OCI-LY1 (cell line): ENCODE measurements around the gene DMRT1.

Experiments
- H2AFZ ChIP-seq: fragments of 200-600 bp; sonication (generic), shearing (Covaris generic); 2 replicates; pipeline ENCODE4 v1.6.0; 2014; ENCODE audit warnings: antibody characterized with exemption, mild to moderate bottlenecking, low read length
- H3F3A ChIP-seq: fragments of 200-600 bp; sonication (generic), shearing (Covaris generic); 2 replicates; pipeline ENCODE4 v1.6.0; 2014; ENCODE audit warnings: mild to moderate bottlenecking, antibody characterized with exemption, low read length, moderate library complexity; ENCODE audit not compliant: insufficient read depth
- H3K27ac ChIP-seq: fragments of 200-600 bp; sonication (generic); 2 replicates; pipeline ENCODE4 v1.5.1; 2014; ENCODE audit warnings: low read length, mixed run types, mild to moderate bottlenecking, low read depth; ENCODE audit not compliant: poor library complexity, severe bottlenecking
- H3K27me3 ChIP-seq: fragments of 200-600 bp; sonication (generic); 2 replicates; pipeline ENCODE4 v1.6.0; 2014; ENCODE audit warnings: antibody characterized with exemption, mild to moderate bottlenecking, low read length, moderate library complexity; ENCODE audit not compliant: insufficient read depth
- H3K36me3 ChIP-seq: fragments of 200-600 bp; sonication (generic); 2 replicates; pipeline ENCODE4 v1.6.1; 2014; ENCODE audit warnings: mild to moderate bottlenecking, antibody characterized with exemption, low read length, moderate library complexity, mixed read lengths; ENCODE audit not compliant: insufficient read depth
- H3K4me1 ChIP-seq: fragments of 200-600 bp; sonication (generic); 2 replicates; pipeline ENCODE4 v1.5.1; 2014; ENCODE audit warnings: mild to moderate bottlenecking, low read length, moderate library complexity; ENCODE audit not compliant: insufficient read depth, severe bottlenecking
- H3K4me2 ChIP-seq: fragments of 200-600 bp; sonication (generic), shearing (Covaris generic); 2 replicates; pipeline ENCODE4 v1.6.1; 2014; ENCODE audit warnings: low read length
- H3K4me3 ChIP-seq: fragments of 200-600 bp; sonication (generic); 2 replicates; pipeline ENCODE4 v1.5.1; 2014; ENCODE audit warnings: low read length, low read depth, mild to moderate bottlenecking, mixed read lengths; ENCODE audit not compliant: poor library complexity, severe bottlenecking
- H3K79me2 ChIP-seq: fragments of 200-600 bp; shearing (Covaris generic); 2 replicates; pipeline ENCODE4 v1.6.1; 2016; ENCODE audit warnings: mixed run types, low read length, mixed read lengths; ENCODE audit not compliant: insufficient read depth
- H3K9ac ChIP-seq: fragments of 200-600 bp; sonication (generic), shearing (Covaris generic); 2 replicates; pipeline ENCODE4 v1.6.1; 2014; ENCODE audit warnings: mild to moderate bottlenecking, low read length, mixed read lengths
- H3K9me2 ChIP-seq: fragments of 200-600 bp; sonication (generic), shearing (Covaris generic); 2 replicates; pipeline ENCODE4 v1.6.1; 2014; ENCODE audit warnings: low read depth, mild to moderate bottlenecking, low read length, mixed read lengths
- H3K9me3 ChIP-seq: fragments of 200-600 bp; shearing (Covaris generic); 2 replicates; pipeline ENCODE4 v1.6.1; 2014; ENCODE audit warnings: low read length, mixed read lengths
- H4K20me1 ChIP-seq: fragments of 200-600 bp; sonication (generic), shearing (Covaris generic); 2 replicates; pipeline ENCODE4 v1.6.0; 2016; ENCODE audit warnings: mild to moderate bottlenecking, low read length; ENCODE audit not compliant: insufficient read depth
- CTCF ChIP-seq: fragments of 200-600 bp; sonication (generic), shearing (Covaris generic); IDR thresholded peaks from 2 replicates; pipeline ENCODE4 v1.5.1; 2017; ENCODE audit warnings: mild to moderate bottlenecking, antibody characterized with exemption, low read length, moderate library complexity, mixed read lengths
- EZH2 ChIP-seq: fragments of 200-600 bp; sonication (generic), shearing (Covaris generic); IDR thresholded peaks from 2 replicates; pipeline ENCODE4 v1.8.0; 2017; ENCODE audit warnings: borderline replicate concordance, mixed run types, mild to moderate bottlenecking, antibody characterized with exemption, low read length, moderate library complexity, mixed read lengths

Gene DMRT1

GRCh38 chr9:942805-943580 is 101.5 kb downstream of the DMRT1 start:
- H3K4me2 ChIP-seq = no peak overlapping the region

GRCh38 chr9:947985-948384 is 106.5 kb downstream of the DMRT1 start:
- TF ChIP-seq EZH2 = no peak
- no peak for TF ChIP-seq CTCF
- Histone ChIP-seq H3K9me2 (no peaks in the 10 kb centered on the region), H4K20me1 (no peaks in the 10 kb centered on the region), H3K4me2 (no peak overlapping the region), H3K9ac (no peak overlapping the region), H3K27ac (no peak overlapping the region), H3K36me3 (no peaks in the 10 kb centered on the region), H3K9me3 (no peaks in the 10 kb centered on the region), H3K79me2 (no peaks in the 10 kb centered on the region), H3F3A (no peaks in the 10 kb centered on the region), H2AFZ (no peak overlapping the region), H3K4me1 (no peaks in the 10 kb centered on the region), H3K27me3 (0 out of 2 replicates have a peak, but pooled peaks cover 7% of the 10 kb centered on the region), H3K4me3 (no peak overlapping the region)

More at GRCh38 chr9:942805-943580, 101.5 kb downstream of the DMRT1 start:
- TF ChIP-seq EZH2 = no peak
- TF ChIP-seq CTCF = no peak
- no peaks in the 10 kb centered on the region for H3K36me3 ChIP-seq
- H3K79me2 ChIP-seq = no peaks in the 10 kb centered on the region
- no peaks in the 10 kb centered on the region for H4K20me1 ChIP-seq
- H3K9me3 ChIP-seq = no peaks in the 10 kb centered on the region
- no peaks in the 10 kb centered on the region for H3F3A ChIP-seq
- no peaks in the 10 kb centered on the region for H3K9me2 ChIP-seq
- H3K9ac ChIP-seq = no peak overlapping the region
- H3K4me1 ChIP-seq = no peaks in the 10 kb centered on the region
- 0 out of 2 replicates have a peak, but pooled peaks cover 7% of the 10 kb centered on the region for H3K27me3 ChIP-seq
- H3K27ac ChIP-seq = no peak overlapping the region
- H2AFZ ChIP-seq = no peak overlapping the region
- no peak overlapping the region for H3K4me3 ChIP-seq

DNA sequence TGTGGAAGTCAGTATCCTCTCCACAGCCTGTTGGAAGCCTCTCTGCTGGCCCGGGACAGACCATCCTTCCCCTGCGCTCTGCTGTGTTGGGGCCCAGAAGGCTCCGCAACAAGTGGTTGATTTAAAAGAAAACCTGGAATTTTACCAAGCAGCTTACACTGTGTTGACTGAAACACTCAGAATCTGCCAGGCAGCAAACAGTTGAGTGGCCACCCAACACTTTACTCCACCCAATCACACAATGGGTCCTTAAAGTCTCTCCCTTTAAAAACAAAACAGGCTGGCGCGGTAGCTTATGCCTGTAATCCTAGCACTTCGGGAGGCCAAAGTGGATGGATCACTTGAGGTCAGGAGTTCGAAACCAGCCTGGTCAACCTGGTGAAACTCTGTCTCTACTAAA is 107.0 kb downstream of the DMRT1 start:
- Histone ChIP-seq H2AFZ (no peak overlapping the region), H3K4me1 (no peaks in the 10 kb centered on the region), H3K4me3 (no peak overlapping the region), H3F3A (no peaks in the 10 kb centered on the region), H3K9me3 (no peaks in the 10 kb centered on the region), H4K20me1 (no peaks in the 10 kb centered on the region), H3K27ac (no peak overlapping the region), H3K9ac (no peak overlapping the region), H3K4me2 (no peak overlapping the region), H3K27me3 (0 out of 2 replicates have a peak, but pooled peaks cover 7% of the 10 kb centered on the region), H3K79me2 (no peaks in the 10 kb centered on the region), H3K36me3 (no peaks in the 10 kb centered on the region), H3K9me2 (no peaks in the 10 kb centered on the region)
- TF ChIP-seq CTCF (no peak), EZH2 (no peak)
